HG03139 (cell line): Measurements from ENCODE around the gene COPS7A.

Source experiments
- ATAC-seq: cut with Tn5 transposase; IDR thresholded peaks from one replicate; pipeline ENCODE4 v1.9.1; 2021; ENCODE audit not compliant: unreplicated experiment

The COPS7A gene

DNA sequence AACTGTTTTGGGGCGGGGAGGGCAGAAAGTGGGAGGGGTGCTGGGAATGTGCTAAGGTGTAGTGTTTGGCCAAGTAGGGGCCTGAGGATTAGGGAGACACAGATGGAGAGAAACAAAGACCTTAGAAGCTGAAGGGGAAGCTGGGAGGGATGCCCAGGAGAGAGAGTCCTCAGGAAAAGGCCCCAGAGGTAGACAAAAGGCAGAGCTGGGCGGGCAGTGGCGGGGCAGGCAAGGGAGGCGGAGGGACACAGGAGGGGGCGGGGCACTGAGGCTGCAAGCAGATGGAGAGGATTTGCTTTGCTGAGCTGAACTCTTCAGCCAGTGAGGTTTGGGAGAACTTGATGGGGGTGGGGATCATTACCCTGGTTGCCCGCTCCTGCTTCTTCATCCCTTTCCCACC, 45.1 kb downstream of the COPS7A start:
- no peak for ATAC-seq

DNA sequence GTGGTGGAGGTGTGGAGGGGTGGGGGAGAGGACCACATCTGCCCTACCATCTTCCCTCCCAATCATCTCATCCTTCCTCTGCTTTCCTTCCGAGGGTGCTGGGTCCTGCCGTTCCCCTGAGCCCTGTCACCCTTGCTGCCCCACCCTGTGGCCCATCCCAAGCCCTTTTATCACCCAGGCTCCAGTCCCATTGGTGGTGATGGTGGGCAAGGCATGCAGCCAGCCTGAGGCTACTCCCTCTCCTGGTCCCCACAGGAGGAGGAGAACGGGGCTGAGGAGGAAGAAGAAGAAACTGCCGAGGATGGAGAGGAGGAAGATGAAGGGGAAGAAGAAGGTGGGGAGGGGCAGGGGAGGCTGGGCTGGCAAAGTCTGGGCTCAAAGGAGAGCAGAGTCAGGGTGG, 45.8 kb downstream of the COPS7A start:
- no peak for ATAC-seq

DNA sequence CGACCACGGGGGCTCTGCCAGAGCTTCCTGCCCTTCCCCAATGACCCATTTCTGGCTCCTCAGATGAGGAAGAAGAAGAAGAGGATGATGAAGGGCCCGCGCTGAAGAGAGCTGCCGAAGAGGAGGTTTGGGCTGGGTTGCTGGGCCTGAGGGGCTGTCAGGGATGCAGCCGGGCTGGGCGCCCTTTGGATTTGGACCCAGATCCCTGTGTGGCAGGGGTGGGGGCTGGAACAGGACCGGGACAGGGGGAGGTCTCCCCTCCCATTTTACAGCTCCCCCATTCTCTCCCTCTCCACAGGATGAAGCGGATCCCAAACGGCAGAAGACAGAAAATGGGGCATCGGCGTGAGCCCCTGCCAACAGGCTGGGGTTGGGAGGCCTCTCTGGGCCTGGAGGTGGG, 46.2 kb downstream of the COPS7A start:
- no peak for ATAC-seq

DNA sequence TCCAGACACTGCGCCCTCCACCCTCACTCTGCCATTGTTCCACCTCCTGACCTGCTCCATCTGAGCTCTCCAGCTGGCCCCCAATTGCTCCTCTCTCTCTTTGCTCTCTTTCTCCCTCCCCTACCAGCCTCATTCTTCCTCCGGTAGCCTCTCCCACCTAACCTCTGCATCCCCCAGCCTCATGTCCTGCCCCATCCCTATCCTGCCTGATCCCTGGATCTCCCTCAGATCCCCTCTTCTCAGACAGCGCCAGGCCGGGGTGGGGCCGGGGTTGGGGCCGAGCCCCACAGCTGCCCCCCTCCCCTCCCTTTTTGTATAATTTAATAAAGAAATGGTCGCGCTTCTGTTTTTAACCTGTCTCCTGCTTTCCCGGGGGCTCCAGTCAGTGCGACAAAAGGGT, 46.8 kb downstream of the COPS7A start:
- no peak for ATAC-seq

DNA sequence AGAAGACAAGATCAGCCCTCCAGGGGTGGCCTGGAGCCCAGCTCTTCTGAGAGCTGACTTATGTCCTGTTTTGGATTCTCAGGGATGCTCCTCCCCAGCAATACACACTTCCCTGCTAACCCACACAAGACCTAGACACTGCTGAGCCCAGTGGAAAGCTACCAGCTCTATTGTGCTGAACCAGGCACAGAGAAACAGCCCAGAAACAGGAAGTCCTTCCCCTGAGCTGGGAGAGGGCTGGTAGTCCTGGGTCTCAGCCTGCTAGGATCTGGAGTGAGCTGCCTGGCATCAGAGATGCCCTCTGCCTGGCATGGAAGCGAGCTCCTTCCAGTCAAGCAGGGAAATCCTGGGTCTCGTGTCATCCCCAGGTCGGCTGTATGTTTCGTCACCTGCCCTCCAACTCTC, 47.2 kb downstream of the COPS7A start:
- no peak for ATAC-seq

DNA sequence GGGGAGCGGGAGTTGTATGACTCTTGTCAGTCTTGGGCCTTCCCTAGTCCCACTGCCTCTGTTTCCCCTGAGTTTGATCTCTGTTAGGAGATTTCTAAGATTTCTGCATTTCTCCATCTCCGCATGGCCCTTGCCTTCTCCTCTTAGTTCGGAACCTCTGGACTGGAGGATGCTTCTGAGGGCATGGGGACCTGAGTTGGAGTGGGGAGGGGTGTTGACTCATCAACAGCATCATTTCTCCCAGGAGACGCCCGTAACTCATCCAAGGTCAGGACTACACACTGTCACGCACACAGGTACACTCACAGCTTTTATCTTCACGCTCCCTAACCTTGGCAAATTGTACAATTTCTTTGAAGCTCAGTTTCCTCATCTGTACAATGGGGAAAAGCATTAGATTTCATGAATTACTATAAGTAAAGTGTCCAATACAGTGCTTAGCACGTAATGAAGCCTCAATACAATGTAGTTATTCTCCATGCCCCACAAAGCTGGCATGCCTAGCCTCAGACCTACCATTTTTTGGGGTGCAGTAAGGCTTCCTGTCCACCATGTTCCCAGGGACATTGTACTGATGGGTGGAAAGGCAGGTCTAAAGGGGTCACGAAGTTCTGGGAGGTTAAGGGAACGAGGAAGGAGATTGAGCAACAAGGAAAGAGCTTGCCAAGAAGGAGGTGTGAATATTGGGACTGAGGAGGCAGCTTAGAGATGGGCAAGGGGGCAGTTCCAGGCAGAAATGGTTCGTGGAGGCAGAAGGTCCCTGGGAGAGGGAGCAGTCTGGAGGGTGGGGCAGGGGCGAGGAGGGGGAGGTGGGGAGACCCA, 47.9 kb downstream of the COPS7A start:
- ATAC-seq, result no peak

DNA sequence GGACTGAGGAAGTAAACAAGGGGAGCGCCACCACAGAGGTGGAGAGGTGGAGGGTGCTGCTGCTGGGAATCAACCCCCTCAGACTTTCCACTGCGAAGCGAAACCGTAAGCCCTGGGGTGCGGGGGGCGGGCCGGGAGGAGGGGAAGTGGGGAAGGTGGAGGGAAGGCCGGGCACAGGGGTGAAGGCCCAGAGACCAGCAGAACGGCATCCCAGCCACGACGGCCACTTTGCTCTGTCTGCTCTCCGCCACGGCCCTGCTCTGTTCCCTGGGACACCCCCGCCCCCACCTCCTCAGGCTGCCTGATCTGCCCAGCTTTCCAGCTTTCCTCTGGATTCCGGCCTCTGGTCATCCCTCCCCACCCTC, 48.5 kb downstream of the COPS7A start, which contains the start of gene LAG3:
Gene LAG3 (plus strand): TSS at position 190 of the 365 bp plus-strand sequence. CDS start 333 bp downstream, outside the sequence.
- ATAC-seq, result no peak

DNA sequence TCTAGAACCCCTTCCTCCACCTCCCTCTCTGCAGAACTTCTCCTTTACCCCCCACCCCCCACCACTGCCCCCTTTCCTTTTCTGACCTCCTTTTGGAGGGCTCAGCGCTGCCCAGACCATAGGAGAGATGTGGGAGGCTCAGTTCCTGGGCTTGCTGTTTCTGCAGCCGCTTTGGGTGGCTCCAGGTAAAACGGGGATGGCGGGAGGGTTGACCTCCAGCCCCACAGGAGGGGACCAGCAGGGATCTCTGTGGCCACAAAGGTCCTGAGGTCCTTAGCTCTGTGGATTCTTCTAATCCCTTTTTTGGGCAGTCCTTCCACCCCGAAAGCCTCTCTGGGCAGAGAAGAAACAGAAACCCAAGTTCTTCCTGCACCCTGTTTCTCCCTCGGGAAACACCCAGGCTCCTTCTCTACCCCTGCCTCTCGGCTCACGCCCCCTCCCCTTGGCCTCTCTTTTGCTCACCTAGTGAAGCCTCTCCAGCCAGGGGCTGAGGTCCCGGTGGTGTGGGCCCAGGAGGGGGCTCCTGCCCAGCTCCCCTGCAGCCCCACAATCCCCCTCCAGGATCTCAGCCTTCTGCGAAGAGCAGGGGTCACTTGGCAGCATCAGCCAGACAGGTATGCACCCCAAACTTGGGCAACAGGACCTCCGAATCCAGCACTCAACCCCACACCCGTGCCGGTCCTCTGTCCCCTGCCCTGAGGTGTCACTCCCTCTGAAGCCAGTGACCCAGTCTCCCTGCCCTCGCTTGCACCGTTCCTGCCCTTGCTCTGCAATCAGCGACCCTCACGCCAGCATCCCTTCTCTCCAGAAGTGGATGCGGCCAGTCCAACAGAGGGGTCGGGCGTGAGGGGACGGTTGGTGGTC, 49.1 kb downstream of the COPS7A start:
- ATAC-seq, result no peak

DNA sequence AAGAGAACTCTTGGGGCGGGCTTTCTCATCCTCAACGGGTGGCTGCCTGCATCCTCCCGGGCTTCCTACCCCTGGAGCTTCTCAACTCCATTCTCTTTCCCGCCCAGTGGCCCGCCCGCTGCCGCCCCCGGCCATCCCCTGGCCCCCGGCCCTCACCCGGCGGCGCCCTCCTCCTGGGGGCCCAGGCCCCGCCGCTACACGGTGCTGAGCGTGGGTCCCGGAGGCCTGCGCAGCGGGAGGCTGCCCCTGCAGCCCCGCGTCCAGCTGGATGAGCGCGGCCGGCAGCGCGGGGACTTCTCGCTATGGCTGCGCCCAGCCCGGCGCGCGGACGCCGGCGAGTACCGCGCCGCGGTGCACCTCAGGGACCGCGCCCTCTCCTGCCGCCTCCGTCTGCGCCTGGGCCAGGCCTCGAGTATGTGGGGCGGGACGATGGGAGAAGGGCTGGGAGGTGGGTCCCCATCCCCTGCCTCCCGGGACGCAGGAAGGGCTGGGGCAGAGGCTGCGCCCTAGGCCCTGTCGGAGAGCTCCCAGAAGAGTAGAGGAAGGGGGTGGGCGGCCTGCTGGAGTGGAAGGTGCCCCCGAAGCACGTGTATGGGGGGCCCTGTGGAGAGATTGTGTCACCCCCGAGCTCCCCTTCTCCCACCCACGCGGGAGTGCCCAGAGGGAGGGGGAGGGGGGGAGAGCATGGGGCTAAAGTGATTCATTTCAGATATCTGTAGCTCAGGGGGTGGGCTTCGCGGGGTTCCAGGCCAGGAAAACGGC, 49.9 kb downstream of the COPS7A start:
- no peak for ATAC-seq

DNA sequence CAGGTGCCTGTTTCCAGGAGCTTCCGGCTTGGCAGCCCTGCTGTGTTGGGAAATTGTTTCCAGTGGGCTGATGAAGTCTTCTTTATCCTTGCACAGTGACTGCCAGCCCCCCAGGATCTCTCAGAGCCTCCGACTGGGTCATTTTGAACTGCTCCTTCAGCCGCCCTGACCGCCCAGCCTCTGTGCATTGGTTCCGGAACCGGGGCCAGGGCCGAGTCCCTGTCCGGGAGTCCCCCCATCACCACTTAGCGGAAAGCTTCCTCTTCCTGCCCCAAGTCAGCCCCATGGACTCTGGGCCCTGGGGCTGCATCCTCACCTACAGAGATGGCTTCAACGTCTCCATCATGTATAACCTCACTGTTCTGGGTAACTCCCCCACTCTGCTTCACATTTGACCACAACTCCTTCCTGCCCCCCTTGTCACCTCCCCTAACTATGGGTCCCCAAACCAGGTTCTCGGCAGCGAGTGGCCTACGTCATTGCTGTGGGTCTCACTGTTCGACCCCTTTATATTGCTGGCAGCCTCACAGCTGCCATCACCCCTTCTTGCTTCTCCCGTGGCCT, 50.7 kb downstream of the COPS7A start:
- no peak for ATAC-seq

DNA sequence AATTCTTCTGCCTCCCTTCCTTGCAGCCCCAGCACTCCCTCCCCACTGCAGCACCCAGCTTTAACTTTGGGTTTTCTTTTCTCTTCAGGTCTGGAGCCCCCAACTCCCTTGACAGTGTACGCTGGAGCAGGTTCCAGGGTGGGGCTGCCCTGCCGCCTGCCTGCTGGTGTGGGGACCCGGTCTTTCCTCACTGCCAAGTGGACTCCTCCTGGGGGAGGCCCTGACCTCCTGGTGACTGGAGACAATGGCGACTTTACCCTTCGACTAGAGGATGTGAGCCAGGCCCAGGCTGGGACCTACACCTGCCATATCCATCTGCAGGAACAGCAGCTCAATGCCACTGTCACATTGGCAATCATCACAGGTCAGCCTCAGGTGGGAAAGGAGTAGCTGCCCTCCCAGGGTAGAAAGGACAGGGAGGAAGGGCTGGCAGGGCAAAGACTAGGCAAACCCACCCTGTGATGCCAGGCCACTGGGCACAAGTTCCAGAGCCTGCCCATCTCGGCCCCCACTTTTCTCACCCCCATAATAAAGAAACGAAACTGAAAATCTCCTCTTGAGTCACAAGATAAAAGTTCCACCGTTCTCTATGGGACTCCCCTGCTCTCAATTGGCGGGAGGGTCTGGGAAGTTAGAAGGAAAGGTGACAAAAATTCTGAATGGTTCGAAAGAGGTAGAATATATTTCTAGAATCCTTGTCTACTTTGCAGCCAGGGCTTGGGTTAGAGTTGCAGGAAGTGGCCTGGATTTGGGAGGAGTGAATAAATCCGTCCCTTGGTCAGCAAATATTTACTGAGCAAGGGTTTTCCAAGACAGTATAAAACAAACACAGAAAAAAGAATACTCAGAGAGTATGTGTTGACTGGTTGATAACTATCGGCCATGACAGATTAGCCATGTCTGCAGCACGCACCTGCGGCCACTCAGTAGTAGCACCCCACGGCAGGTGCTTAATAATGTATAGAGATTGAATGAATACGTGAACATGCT, 51.6 kb downstream of the COPS7A start:
- ATAC-seq, result no peak

DNA sequence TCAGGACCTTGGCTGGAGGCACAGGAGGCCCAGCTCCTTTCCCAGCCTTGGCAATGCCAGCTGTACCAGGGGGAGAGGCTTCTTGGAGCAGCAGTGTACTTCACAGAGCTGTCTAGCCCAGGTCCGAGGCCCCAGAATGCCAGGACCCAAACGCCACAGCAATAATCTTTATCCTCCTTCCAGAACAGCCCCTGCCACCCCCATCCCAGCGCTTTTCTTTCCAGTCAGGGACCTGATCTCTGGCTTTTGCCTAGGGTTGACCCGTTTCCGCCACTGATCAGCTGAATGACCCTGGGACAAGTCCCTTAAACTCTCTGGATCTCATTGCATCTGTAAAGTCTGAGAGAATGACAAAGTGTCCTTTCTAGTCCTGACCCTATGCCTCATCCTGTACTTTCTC, 53.5 kb downstream of the COPS7A start:
- no peak for ATAC-seq

DNA sequence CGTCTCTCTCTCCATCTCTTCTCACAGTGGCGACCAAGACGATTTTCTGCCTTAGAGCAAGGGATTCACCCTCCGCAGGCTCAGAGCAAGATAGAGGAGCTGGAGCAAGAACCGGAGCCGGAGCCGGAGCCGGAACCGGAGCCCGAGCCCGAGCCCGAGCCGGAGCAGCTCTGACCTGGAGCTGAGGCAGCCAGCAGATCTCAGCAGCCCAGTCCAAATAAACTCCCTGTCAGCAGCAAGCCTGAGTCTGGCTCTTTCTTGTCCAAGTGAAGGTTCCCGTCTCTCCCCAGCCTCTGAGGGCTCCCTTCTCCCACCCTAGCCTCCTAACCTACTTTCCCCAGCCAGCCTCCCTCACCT, 54.3 kb downstream of the COPS7A start:
- ATAC-seq, result no peak

DNA sequence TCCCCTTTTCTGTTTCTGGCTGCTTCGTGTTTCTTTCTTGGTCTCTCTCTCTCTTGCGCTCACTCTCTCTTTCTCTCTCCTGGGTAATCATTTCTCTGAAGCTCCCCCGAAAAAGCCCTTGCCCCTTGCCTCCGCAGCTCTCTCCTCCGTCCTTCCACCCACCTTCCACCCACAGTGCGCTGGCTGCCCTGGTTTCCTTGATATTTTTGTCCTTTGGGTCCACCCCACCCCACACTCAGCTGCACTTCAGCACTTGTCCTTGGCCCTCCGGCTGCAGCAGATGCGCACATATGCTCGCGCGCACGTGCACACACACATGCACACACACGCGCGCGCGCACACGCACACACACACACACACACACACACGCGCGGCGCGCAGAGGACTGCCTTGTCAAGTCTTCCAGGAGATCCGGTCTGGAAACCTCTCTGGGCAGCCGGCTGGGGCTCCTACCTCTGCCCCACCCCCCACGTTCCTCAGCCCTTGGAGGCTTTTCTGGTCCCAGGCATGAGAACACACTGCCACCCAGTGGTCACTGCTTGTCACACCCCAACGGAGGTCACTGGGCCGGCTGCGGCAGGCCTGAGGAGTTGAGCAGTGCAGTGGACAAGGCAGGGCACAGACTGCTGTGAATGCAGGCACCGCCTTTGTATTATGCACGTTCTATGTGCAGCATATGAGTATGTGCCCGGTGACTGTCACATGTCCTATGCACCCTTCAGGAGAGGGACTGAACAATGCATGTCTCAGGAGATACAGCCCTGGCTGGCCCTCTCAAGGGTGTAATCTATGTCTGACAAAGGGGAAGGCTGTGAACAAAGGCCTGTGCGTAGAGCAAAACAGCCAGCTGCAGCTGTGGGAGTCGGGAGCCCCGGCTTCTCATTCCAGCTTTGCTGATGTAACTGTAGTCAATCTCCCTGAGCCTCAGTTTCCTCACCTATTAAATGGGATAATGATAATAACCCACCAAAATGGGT, 55.0 kb downstream of the COPS7A start:
- peak; percentile 74 for ATAC-seq

DNA sequence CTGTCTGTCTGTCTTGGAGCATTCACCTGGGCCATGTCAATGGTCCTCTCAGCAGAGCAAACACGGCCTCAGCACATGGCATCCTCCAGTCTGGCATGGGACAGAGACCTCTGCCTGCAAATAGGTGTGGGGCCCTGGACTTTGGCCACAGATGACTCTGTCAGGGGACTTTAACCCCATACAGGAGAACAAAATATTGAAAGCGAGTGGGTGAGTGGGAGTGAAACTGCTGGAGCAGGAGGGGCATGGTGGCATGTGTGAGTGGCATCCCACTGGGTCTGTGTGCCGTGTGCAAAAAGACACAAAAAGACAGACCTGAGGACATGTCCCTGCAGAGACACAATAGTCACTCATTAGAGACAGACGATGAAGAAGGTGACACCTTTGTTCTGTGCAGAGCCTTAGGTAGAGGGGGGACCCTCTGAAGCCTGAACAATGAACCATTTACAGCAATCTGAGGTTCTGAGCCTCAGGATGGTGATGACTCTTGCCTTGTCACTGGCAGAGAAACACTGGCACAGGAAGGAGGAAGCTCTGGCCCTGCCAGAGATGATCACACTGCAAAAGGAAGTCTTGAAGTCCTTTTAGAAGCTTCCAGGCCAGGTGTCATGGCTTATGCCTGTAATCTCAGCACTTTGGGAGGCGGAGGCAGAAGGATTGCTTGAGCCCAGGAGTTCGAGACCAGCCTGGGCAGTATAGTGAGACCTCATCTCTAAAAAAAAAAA, 56.0 kb downstream of the COPS7A start:
- no peak for ATAC-seq

DNA sequence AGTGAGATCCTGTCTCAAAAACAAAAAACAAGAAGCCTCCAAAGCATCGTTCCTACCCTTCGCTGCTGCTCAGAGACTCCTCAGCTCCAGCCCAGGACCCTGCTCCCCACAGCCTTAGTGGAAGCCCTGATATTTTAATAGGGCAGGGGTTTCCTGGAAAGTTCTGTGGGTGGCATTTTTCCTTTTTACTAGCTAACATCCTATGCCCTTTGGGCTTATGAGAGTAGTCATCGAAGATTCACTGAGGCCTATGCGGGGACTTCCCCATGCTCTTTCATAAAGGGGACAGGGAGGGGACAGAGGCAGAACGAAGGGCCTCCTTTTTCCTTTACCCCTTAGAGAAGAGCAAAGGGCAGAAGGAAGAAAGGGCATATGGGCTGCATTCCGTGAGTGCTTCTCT, 56.7 kb downstream of the COPS7A start:
- no peak for ATAC-seq
